ENCODE data around the gene PCBP3. TPM values are rescaled to one million over a fixed set of nuclear protein-coding genes. Genes with fewer than 3 reads are reported as not detected.

Gene PCBP3
- total RNA-seq, 1 donor from 2014 or later, result 4.6 TPM

DNA sequence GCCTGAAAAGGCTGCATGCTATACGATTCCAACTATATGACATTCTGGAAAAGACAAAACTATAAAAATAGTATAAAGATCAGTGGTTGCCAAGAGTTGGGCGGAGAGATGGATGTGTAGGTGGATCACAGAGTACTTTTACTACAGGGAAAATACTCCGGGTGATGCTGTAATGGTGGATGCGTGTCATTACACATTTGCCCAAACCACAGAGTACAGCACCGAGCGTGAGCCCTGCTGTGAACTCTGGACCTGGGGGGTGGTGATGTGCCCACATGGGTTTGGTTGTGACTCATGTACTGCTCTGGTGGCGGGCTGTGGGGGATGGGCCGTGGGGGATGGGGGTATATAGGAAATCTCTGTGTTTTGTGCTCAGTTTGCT is 175.4 kb downstream of the PCBP3 start:
- H4K20me1 ChIP-seq (ENCODE audit: low read depth), result no peaks in the 10 kb centered on the region
- peaks cover 3% of the 10 kb centered on the region for H3F3A ChIP-seq (ENCODE audit: low read depth)
- H3K4me3 ChIP-seq, result no peak overlapping the region
- H2AFZ ChIP-seq (replicated peaks), result no peak overlapping the region
- no peaks in the 10 kb centered on the region for H3K9me3 ChIP-seq (ENCODE audit: low read depth)
- TF ChIP-seq EZH2 (IDR thresholded peaks at IDR 0.05) (no peak), CTCF (IDR thresholded peaks at IDR 0.05) (no peak)
- H3K9ac ChIP-seq, result no peak overlapping the region
- H3K4me1 Mint-ChIP-seq, result peaks cover 56% of the 10 kb centered on the region
- H3K27ac ChIP-seq, result no peak overlapping the region
- H3K36me3 Mint-ChIP-seq, result no peaks in the 10 kb centered on the region
- no peak for DNase-seq (ENCODE audit: low spot score)
- no peak overlapping the region for H3K4me2 ChIP-seq
- peaks cover 4% of the 10 kb centered on the region for H3K27me3 Mint-ChIP-seq (ENCODE audit: insufficient read depth, low read depth)
- H3K27ac Mint-ChIP-seq, result no peak overlapping the region
- no peak overlapping the region for H3K4me3 Mint-ChIP-seq
- H3K27me3 ChIP-seq, result no peaks in the 10 kb centered on the region
- H3K79me2 ChIP-seq (ENCODE audit: low read depth), result no peaks in the 10 kb centered on the region
- H3K36me3 ChIP-seq, result no peaks in the 10 kb centered on the region
- H3K9me3 Mint-ChIP-seq, result no peaks in the 10 kb centered on the region
- no peaks in the 10 kb centered on the region for H3K4me1 ChIP-seq

DNA sequence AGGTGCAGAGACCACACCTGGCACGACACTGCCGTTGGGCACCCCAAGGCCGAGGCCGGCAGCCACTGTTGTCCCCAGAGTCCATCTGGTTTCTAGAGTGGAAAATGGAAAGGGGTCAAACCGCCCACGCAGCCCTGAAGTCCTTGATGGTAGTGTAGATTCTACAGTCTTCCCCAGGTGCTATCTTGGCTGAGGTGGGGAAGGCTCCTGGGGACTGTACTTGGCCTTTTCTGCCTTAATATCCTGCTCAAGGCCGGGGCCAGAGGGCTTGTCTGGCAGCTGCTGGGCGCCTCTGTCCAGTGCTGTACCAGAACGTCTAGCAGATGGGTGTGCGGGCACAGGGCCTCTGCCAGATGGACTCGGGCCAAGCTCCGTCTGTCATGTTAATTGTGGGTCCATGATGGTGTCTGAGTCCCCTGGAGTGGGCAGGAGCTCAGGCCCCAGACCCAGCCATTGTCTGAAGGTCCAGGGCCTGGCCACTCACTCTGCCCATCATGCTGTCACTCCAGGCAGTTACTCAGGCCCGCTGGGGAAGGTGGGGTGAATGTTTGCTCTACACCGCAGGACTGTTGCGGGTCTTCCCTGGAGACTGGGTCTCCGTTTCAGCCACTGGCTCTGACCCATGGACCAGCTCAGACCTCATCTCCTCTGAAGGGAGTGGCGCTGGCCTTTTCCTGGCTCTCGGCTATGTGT is 176.1 kb downstream of the PCBP3 start:
- H3F3A ChIP-seq (ENCODE audit: low read depth), result peaks cover 2% of the 10 kb centered on the region
- no peak overlapping the region for H3K9ac ChIP-seq
- H3K27me3 Mint-ChIP-seq (ENCODE audit: insufficient read depth, low read depth), result peaks cover 4% of the 10 kb centered on the region
- no peak overlapping the region for H3K27ac ChIP-seq
- no peaks in the 10 kb centered on the region for H4K20me1 ChIP-seq (ENCODE audit: low read depth)
- DNase-seq (ENCODE audit: low spot score), result no peak
- TF ChIP-seq EZH2 (IDR thresholded peaks at IDR 0.05), result no peak
- no peak for TF ChIP-seq CTCF (IDR thresholded peaks at IDR 0.05)
- H3K4me3 Mint-ChIP-seq, result no peak overlapping the region
- H3K4me2 ChIP-seq, result no peak overlapping the region
- H3K27me3 ChIP-seq, result no peaks in the 10 kb centered on the region
- no peaks in the 10 kb centered on the region for H3K9me3 Mint-ChIP-seq
- H3K79me2 ChIP-seq (ENCODE audit: low read depth), result no peaks in the 10 kb centered on the region
- H3K36me3 ChIP-seq, result no peaks in the 10 kb centered on the region
- H3K4me1 Mint-ChIP-seq, result peaks cover 58% of the 10 kb centered on the region
- H3K4me3 ChIP-seq, result no peak overlapping the region
- H2AFZ ChIP-seq (replicated peaks), result no peak overlapping the region
- H3K9me3 ChIP-seq (ENCODE audit: low read depth), result no peaks in the 10 kb centered on the region
- H3K27ac Mint-ChIP-seq, result no peak overlapping the region
- H3K36me3 Mint-ChIP-seq, result no peaks in the 10 kb centered on the region
- H3K4me1 ChIP-seq, result no peaks in the 10 kb centered on the region

GRCh38 chr21:45820171-45821091 is 176.9 kb downstream of the PCBP3 start:
- H3K4me2 ChIP-seq, result no peak overlapping the region
- H3K4me3 Mint-ChIP-seq, result peak overlapping the region; percentile 4
- no peak overlapping the region for H3K27ac ChIP-seq
- no peaks in the 10 kb centered on the region for H3K36me3 Mint-ChIP-seq
- peaks cover 4% of the 10 kb centered on the region for H3K27me3 Mint-ChIP-seq (ENCODE audit: insufficient read depth, low read depth)
- H3K27me3 ChIP-seq, result no peaks in the 10 kb centered on the region
- H3K4me1 ChIP-seq, result no peaks in the 10 kb centered on the region
- H3K9me3 ChIP-seq (ENCODE audit: low read depth), result no peaks in the 10 kb centered on the region
- TF ChIP-seq EZH2 (IDR thresholded peaks at IDR 0.05) (no peak), CTCF (IDR thresholded peaks at IDR 0.05) (peak; percentile 89), EZH2phosphoT487 (IDR thresholded peaks at IDR 0.05) (no peak)
- no peaks in the 10 kb centered on the region for H3K79me2 ChIP-seq (ENCODE audit: low read depth)
- H3K9me3 Mint-ChIP-seq, result no peaks in the 10 kb centered on the region
- H3K9ac ChIP-seq, result no peak overlapping the region
- H3F3A ChIP-seq (ENCODE audit: low read depth), result no peaks in the 10 kb centered on the region
- no peaks in the 10 kb centered on the region for H3K36me3 ChIP-seq
- H3K4me1 Mint-ChIP-seq, result peaks cover 58% of the 10 kb centered on the region
- no peak overlapping the region for H3K4me3 ChIP-seq
- H4K20me1 ChIP-seq (ENCODE audit: low read depth), result no peaks in the 10 kb centered on the region
- H3K27ac Mint-ChIP-seq, result peak overlapping the region; percentile 74
- peak; percentile 96 for DNase-seq (ENCODE audit: low spot score)
- H2AFZ ChIP-seq (replicated peaks), result no peak overlapping the region
